A673 (cell line): ENCODE results near the gene KIAA0586.

Experiments
- EZH2 ChIP-seq: fragments of 200-600 bp; sonication (generic); IDR thresholded peaks from 2 replicates; pipeline ENCODE4 v1.6.1; 2017; ENCODE audit warnings: borderline replicate concordance, low read depth, mild to moderate bottlenecking, mixed read lengths, antibody characterized with exemption, low read length; ENCODE audit not compliant: poor library complexity, severe bottlenecking
- TF ChIP-seq, protein P1 (sequence below): fragments of 300-800, 200-600 bp; sonication (generic); conservative IDR thresholded peaks from 2 replicates; pipeline ENCODE4 v1.5.1; 2017; ENCODE audit warnings: low read depth, mild to moderate bottlenecking, antibody characterized with exemption, low read length, moderate library complexity, mixed read lengths

- TF ChIP-seq, protein P1, sequence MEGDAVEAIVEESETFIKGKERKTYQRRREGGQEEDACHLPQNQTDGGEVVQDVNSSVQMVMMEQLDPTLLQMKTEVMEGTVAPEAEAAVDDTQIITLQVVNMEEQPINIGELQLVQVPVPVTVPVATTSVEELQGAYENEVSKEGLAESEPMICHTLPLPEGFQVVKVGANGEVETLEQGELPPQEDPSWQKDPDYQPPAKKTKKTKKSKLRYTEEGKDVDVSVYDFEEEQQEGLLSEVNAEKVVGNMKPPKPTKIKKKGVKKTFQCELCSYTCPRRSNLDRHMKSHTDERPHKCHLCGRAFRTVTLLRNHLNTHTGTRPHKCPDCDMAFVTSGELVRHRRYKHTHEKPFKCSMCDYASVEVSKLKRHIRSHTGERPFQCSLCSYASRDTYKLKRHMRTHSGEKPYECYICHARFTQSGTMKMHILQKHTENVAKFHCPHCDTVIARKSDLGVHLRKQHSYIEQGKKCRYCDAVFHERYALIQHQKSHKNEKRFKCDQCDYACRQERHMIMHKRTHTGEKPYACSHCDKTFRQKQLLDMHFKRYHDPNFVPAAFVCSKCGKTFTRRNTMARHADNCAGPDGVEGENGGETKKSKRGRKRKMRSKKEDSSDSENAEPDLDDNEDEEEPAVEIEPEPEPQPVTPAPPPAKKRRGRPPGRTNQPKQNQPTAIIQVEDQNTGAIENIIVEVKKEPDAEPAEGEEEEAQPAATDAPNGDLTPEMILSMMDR: no peak
- TF ChIP-seq EZH2: no peak
These were observed 171.4 kb downstream of the KIAA0586 start for GRCh38 chr14:58598804-58599525.
